Inferior parietal cortex (tissue), 1 donor: ENCODE results near the gene UGT1A4.

ENCODE experiments used
- DNase-seq: peaks from one replicate; pipeline ENCODE4 v3.0.0-alpha.2; 2016; ENCODE audit errors: extremely low spot score

UGT1A4 gene

GRCh38 chr2:233811087-233811486 lies 92.6 kb downstream of the UGT1A4 start:
- DNase-seq = no peak

GRCh38 chr2:233811732-233812131 lies 93.2 kb downstream of the UGT1A4 start:
- DNase-seq = no peak

- no peak for DNase-seq
Measured at GRCh38 chr2:233813236-233814055, 94.9 kb downstream of the UGT1A4 start.

- DNase-seq = no peak
Measured at GRCh38 chr2:233814056-233814835, 95.7 kb downstream of the UGT1A4 start.

GRCh38 chr2:233815861-233816260 lies 97.3 kb downstream of the UGT1A4 start:
- no peak for DNase-seq

- no peak for DNase-seq
Measured at GRCh38 chr2:233816334-233816733, 97.8 kb downstream of the UGT1A4 start.

- DNase-seq = no peak
Measured at GRCh38 chr2:233816771-233817170, 98.2 kb downstream of the UGT1A4 start.

- DNase-seq = no peak
Measured at GRCh38 chr2:233817361-233817911, 98.9 kb downstream of the UGT1A4 start.

- DNase-seq = no peak
Measured at GRCh38 chr2:233817995-233818638, 99.6 kb downstream of the UGT1A4 start.

GRCh38 chr2:233818639-233819621 lies 100.4 kb downstream of the UGT1A4 start:
- no peak for DNase-seq

GRCh38 chr2:233819884-233820773 lies 101.6 kb downstream of the UGT1A4 start:
- no peak for DNase-seq

- DNase-seq = no peak
Measured at GRCh38 chr2:233820774-233821105, 102.2 kb downstream of the UGT1A4 start.

- DNase-seq = no peak
Measured at GRCh38 chr2:233821196-233821595, 102.7 kb downstream of the UGT1A4 start.

- DNase-seq = no peak
Measured at GRCh38 chr2:233821709-233822100, 103.2 kb downstream of the UGT1A4 start.

- no peak for DNase-seq
Measured at GRCh38 chr2:233822101-233822771, 103.7 kb downstream of the UGT1A4 start.
